Stomach (tissue), 4 donors: ENCODE results near the gene FAM20C.

ENCODE experiments used
- CTCF ChIP-seq, 7 experiments: fragments of 450-650 bp in 4 of 7; fragments of 200-600 bp in 3 of 7; sonication (generic) in 3 of 7; IDR thresholded peaks; one replicate each; pipeline ENCODE4 v1.5.1; 2016 to 2019; ENCODE audit warnings: antibody characterized with exemption in 7 of 7, control low read depth in 2 of 7, mild to moderate bottlenecking in 1 of 7
- POLR2A ChIP-seq, 4 donors: fragments of 450-650 bp; IDR thresholded peaks; one replicate each; pipeline ENCODE4 v1.6.1; 2016; ENCODE audit warnings: antibody characterized with exemption in 4 of 4, control low read depth in 2 of 4, mild to moderate bottlenecking in 1 of 4, moderate library complexity in 1 of 4
- POLR2AphosphoS5 ChIP-seq, 3 donors: sonication (generic); formaldehyde crosslinking; IDR thresholded peaks; one replicate each; pipeline ENCODE4 v1.6.1; 2016; ENCODE audit warnings: antibody characterized with exemption in 3 of 3

- TF ChIP-seq CTCF (IDR thresholded peaks at IDR 0.05) (no peak), POLR2A (IDR thresholded peaks at IDR 0.05) (no peak), POLR2AphosphoS5 (IDR thresholded peaks at IDR 0.05) (no peak)
Measured at GRCh38 chr7:212754-213153, 20.4 kb downstream of the FAM20C start.
